K562 (cell line): ENCODE data around the gene TCF25. TPM values are rescaled to one million over a fixed set of nuclear protein-coding genes. Genes with fewer than 3 reads are reported as not detected.

Source experiments
- ATAC-seq: fragments of 200-7000 bp; cut with Tn5 transposase; 3 replicates; pipeline ENCODE4 v1.9.1; 2020; ENCODE audit warnings: moderate library complexity
- BruUV-seq: library from RNA; stranded (reverse); fragments of 400-500 nt; replicated peaks from 2 replicates; lab custom pipeline; 2021; lab: Mats Ljungman, UMichigan
- CTCF ChIA-PET: fragments of 300-600 bp; formaldehyde crosslinking; extraction: SDS; loops from one replicate; lab custom pipeline; 2021; ENCODE audit warnings: low intra/inter-chr PET ratio; lab: Yijun Ruan, JAX
- POLR2A ChIA-PET: fragments of 300-600, 350-650 bp; sonication (Branson Sonifier 250); formaldehyde crosslinking; extraction: SDS; loops from one replicate; lab custom pipeline; 2021; ENCODE audit warnings: antibody characterized with exemption, inconsistent platforms; lab: Yijun Ruan, JAX
- DNase-seq, 4 experiments: peaks; one replicate each; pipeline versions ENCODE4 v3.0.0 to v3.0.0-alpha.2; 2011 to 2018; ENCODE audit warnings: low spot score in 3 of 4, mixed read lengths in 3 of 4; ENCODE audit errors: extremely low read depth in 1 of 4
- FAIRE-seq: peaks from 2 replicates; lab custom pipeline; 2011; peaks lifted over from hg19 to GRCh38; lab: Jason Lieb, UNC
- H2AFZ ChIP-seq: 2 replicates; pipeline ENCODE4 v1.6.0; 2011; ENCODE audit warnings: low read depth, low read length, control low read depth, inconsistent platforms
- H3K27ac ChIP-seq: fragments of 200-600 bp; 3 replicates; pipeline ENCODE4 v1.8.0; 2011; ENCODE audit warnings: low read depth, mild to moderate bottlenecking, control low read depth, inconsistent platforms, low read length, moderate library complexity, mixed read lengths; ENCODE audit errors: extremely low read depth
- H3K27me3 ChIP-seq, 2 experiments: fragments of 300-600 bp in 1 of 2; 2 replicates in 1 of 2; 3 replicates in 1 of 2; pipeline versions ENCODE4 v1.6.0 to v1.8.0; 2011; ENCODE audit warnings: inconsistent platforms in 2 of 2, low read length in 2 of 2, mild to moderate bottlenecking in 1 of 2, mixed read lengths in 1 of 2, moderate library complexity in 1 of 2; ENCODE audit not compliant: control insufficient read depth in 2 of 2, insufficient read depth in 2 of 2
- H3K36me3 ChIP-seq: fragments of 300-600 bp; 3 replicates; pipeline ENCODE4 v1.8.0; 2011; ENCODE audit warnings: mild to moderate bottlenecking, low read length, inconsistent platforms; ENCODE audit not compliant: control insufficient read depth, insufficient read depth
- H3K4me1 ChIP-seq, 2 experiments: fragments of 200-600 bp in 1 of 2; replicated peaks in 1 of 2; 2 replicates in 1 of 2; 3 replicates in 1 of 2; pipeline versions ENCODE4 v1.5.1 to v1.8.0; 2011; ENCODE audit warnings: inconsistent platforms in 2 of 2, low read length in 2 of 2, mild to moderate bottlenecking in 1 of 2, mixed read lengths in 1 of 2, moderate library complexity in 1 of 2; ENCODE audit not compliant: control insufficient read depth in 2 of 2, insufficient read depth in 2 of 2
- H3K4me2 ChIP-seq: 2 replicates; pipeline ENCODE4 v1.6.1; 2011; ENCODE audit warnings: low read length, control low read depth, inconsistent platforms, mixed read lengths; ENCODE audit not compliant: insufficient read depth
- H3K4me3 ChIP-seq: fragments of 200-600 bp; sonication (generic), shearing (Covaris generic); 2 replicates; pipeline ENCODE4 v1.5.1; 2016; ENCODE audit warnings: control low read depth, inconsistent platforms
- H3K79me2 ChIP-seq: fragments of 200-600 bp; 3 replicates; pipeline ENCODE4 v1.8.0; 2011; ENCODE audit warnings: low read length, inconsistent platforms; ENCODE audit not compliant: control insufficient read depth, insufficient read depth
- H3K9ac ChIP-seq, 2 experiments: 2 replicates each; pipeline versions ENCODE4 v1.6.0 to v1.6.1; 2011; ENCODE audit warnings: low read depth in 2 of 2, low read length in 2 of 2, control low read depth in 1 of 2, inconsistent platforms in 1 of 2, mild to moderate bottlenecking in 1 of 2, mixed read lengths in 1 of 2; ENCODE audit not compliant: insufficient read depth in 1 of 2
- H3K9me1 ChIP-seq: one replicate; pipeline ENCODE4 v1.6.0; 2011; ENCODE audit warnings: inconsistent platforms, mild to moderate bottlenecking, low read length, moderate library complexity; ENCODE audit not compliant: control insufficient read depth, insufficient read depth
- H3K9me3 ChIP-seq: replicated peaks from 2 replicates; pipeline ENCODE4 v1.5.1; 2011; ENCODE audit warnings: low read depth, low read length, inconsistent platforms; ENCODE audit not compliant: control insufficient read depth, insufficient read depth
- H4K20me1 ChIP-seq: replicated peaks from 2 replicates; pipeline ENCODE4 v1.6.1; 2011; ENCODE audit warnings: low read length, inconsistent platforms, mixed read lengths; ENCODE audit not compliant: control insufficient read depth, insufficient read depth
- POLR2A ChIP-seq: fragments of 450-650 bp; conservative IDR thresholded peaks from 2 replicates; pipeline ENCODE4 v1.6.1; 2016
- POLR2G ChIP-seq: fragments of 200-400 bp; formaldehyde crosslinking; IDR thresholded peaks from 2 replicates; pipeline ENCODE4 v1.6.1; 2017; ENCODE audit warnings: low read depth, mild to moderate bottlenecking, antibody characterized with exemption, low read length, moderate library complexity
- SIN3A ChIP-seq, 2 experiments: fragments of 150-350 bp in 1 of 2; IDR thresholded peaks; 2 replicates each; pipeline ENCODE4 v1.6.1; 2011 to 2016; ENCODE audit warnings: borderline replicate concordance in 2 of 2, low read depth in 2 of 2, low read length in 2 of 2, mild to moderate bottlenecking in 2 of 2, moderate library complexity in 2 of 2; ENCODE audit not compliant: control insufficient read depth in 1 of 2
- STAT5A ChIP-seq: IDR thresholded peaks from 2 replicates; pipeline ENCODE4 v1.6.1; 2012; ENCODE audit warnings: low read length, inconsistent platforms, borderline replicate concordance
- WGBS: fragments of 100-300 bp; shearing (Covaris generic); methylation state at CpG from one replicate; pipeline ENCODE4 v1.1.6; 2016; ENCODE audit warnings: low coverage, mixed read lengths; ENCODE audit not compliant: insufficient coverage; ENCODE audit errors: missing lambda C conversion rate; 5-methylcytosine and 5-hydroxymethylcytosine counted together
- in situ Hi-C: fragments of 300-500 bp; cut with MboI; formaldehyde crosslinking; loops from 4 replicates; pipeline ENCODE4 v1.15.0; 2018; ENCODE audit warnings: inconsistent platforms, mixed read lengths
- intact Hi-C: fragments of 100-400 bp; cut with micrococcal nuclease; formaldehyde crosslinking; loops from 2 replicates; pipeline ENCODE4 v1.14.2; 2022
- polyA plus RNA-seq, 8 experiments: library from polyadenylated mRNA; depleted of rRNA in 4 of 8; stranded (reverse) in 5 of 8; unstranded in 3 of 8; fragments of >200 nt; fragmentation: Nextera tagmentation in 2 of 8; fragmentation: Illumina TruSeq in 1 of 8; extraction: Ambion mirVana in 2 of 8; extraction: Trizol in 1 of 8; gene quantifications; 2 replicates each; pipeline versions ENCODE4 v1.2.1 to v1.2.3, GENCODE V29; 2011 to 2014; ENCODE audit warnings: inconsistent platforms in 1 of 8, missing spikeins in 1 of 8
- total RNA-seq, 7 experiments: library from RNA; depleted of rRNA in 6 of 7; stranded (reverse); fragments of >200 nt in 6 of 7; fragmentation: Illumina TruSeq in 2 of 7; extraction: Trizol in 2 of 7; gene quantifications; 2 replicates each; pipeline versions ENCODE4 v1.2.1 to v1.2.3, GENCODE V29; 2011 to 2021; ENCODE audit warnings: low replicate concordance in 1 of 7

Gene TCF25
- total and polyA plus RNA-seq, 9 of the 15 experiments (the other 6 are each of a cell fraction or from before 2014, with no cell fraction given) = 9.0 to 154 (median 83.8) TPM

- peak overlapping the region in 1 of 2 experiments; percentile 65; a peak in 1 of 4 replicates for H3K9ac ChIP-seq
- DNase-seq (no peak), FAIRE-seq (no peak), ATAC-seq (no peak)
- intact Hi-C loops = no loop called here
- no peak overlapping the region for H3K4me3 ChIP-seq
- peaks cover 19 to 67% of the 10 kb centered on the region in 2 experiments for H3K4me1 ChIP-seq
- peaks cover 22% of the 10 kb centered on the region; the same call in 2 of the 3 replicates for H3K36me3 ChIP-seq
- H3K9me3 ChIP-seq = no peaks in the 10 kb centered on the region
- WGBS = 84% methylated on average over 38 of the region's 40 CpGs
- no peaks in the 10 kb centered on the region for H3K9me1 ChIP-seq
- H4K20me1 ChIP-seq = no peaks in the 10 kb centered on the region
- H3K4me2 ChIP-seq = no peak overlapping the region
- H3K79me2 ChIP-seq = no peaks in the 10 kb centered on the region
- POLR2A ChIA-PET = interaction anchor here (0.6 to 1.2 kb wide), 3 partner anchors 9 to 161 kb away, joined by 3 to 8 read pairs (median 3); no protein-coding TSS in a partner anchor
- in situ Hi-C loops = no loop called here
- no TSS peak for BruUV-seq
- H3K27ac ChIP-seq = no peak overlapping the region
- TF ChIP-seq STAT5A = 0 out of 2 replicates have a peak, but pooled peaks have one; percentile 3
- 0 out of 2 replicates have a peak, but pooled peaks have one; percentile 16 for TF ChIP-seq POLR2A
- peak; percentile 65 for TF ChIP-seq POLR2G
- TF ChIP-seq SIN3A (IDR thresholded peaks at IDR 0.05; ENCODE audit: borderline replicate concordance in 2 of 2, control insufficient read depth in 1 of 2, low read depth in 2 of 2, low read length in 2 of 2) = no peak
- TF ChIP-seq, all 486 proteins: peak for 3
- CTCF ChIA-PET = no interaction called here
- Histone ChIP-seq H2AFZ (no peak overlapping the region), H3K27me3 (no peaks in the 10 kb centered on the region)
Observed at GRCh38 chr16:89915303-89916232, 42.2 kb downstream of the TCF25 start.
